ENCODE results near the gene HAGH.

HAGH gene

DNA sequence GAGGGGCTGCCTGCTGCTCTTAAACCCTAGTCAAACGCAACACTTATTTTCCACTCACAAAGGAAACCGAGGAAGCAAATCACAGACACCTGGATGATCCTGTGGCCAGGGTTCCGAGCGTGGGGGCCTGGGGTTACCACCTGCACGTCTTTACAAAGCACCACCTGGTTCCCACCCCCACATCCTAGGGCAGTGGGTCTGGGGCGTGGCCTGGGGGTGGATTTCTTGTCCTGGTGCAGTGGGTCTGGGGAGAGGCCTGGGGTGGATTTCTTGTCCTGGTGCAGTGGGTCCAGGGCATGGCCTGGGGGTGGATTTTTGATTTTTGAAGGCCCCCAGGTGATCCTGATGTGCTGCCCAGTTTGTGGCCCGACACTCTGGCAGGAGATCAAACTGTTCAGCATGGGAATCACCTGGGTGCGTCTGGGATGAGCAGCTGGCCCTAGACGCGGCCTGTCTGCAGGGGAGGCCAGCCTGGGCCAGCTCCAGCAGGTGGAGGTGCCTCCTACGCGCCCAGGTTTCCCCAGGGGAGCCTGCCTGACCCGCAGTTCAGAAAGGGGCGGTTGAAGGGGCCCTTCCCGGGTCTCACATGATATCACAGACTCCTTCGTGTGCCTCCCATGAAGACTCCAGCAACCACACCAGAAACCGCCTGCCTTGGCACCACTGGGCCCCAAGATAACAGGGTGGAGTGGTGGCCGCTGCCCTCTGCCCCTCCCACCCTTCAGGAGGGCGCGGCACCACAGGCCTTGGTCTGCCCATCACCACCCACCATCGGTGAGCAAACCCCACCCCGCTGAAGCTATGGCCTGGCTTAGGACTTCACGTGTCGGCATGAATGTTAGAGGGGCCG, 6.3 kb downstream of the HAGH start:
- H3K4me3 Mint-ChIP-seq: no peak overlapping the region
- no peaks in the 10 kb centered on the region for H3K9me3 Mint-ChIP-seq
- H3K27me3 Mint-ChIP-seq: no peaks in the 10 kb centered on the region
- H3K27ac Mint-ChIP-seq: no peak overlapping the region
- peaks cover 14% of the 10 kb centered on the region for H3K4me1 Mint-ChIP-seq
- peaks cover 2% of the 10 kb centered on the region for H3K36me3 Mint-ChIP-seq

DNA sequence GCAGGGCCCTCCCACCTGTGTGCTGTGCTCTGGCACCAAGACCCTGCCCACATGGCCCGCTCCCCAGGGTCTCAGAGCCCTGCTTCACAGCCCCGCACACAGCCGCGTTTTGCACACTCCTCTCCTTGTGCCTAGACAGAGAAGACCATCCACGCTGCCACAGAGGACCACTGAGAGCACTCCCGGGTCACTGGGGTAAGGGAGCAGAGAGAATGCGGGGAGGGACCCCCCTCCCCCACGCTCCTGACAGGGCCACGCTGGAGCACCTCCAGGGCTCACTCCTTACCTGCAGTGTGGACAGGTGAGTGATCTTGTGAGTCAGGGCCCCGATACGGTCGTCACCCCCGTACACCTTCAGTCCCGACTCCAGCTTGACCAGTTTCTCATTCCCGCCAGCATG, 7.0 kb downstream of the HAGH start:
- Mint-ChIP-seq H3K27me3 (no peaks in the 10 kb centered on the region), H3K27ac (no peak overlapping the region), H3K4me3 (no peak overlapping the region), H3K36me3 (peaks cover 2% of the 10 kb centered on the region), H3K9me3 (no peaks in the 10 kb centered on the region), H3K4me1 (peaks cover 10% of the 10 kb centered on the region)

DNA sequence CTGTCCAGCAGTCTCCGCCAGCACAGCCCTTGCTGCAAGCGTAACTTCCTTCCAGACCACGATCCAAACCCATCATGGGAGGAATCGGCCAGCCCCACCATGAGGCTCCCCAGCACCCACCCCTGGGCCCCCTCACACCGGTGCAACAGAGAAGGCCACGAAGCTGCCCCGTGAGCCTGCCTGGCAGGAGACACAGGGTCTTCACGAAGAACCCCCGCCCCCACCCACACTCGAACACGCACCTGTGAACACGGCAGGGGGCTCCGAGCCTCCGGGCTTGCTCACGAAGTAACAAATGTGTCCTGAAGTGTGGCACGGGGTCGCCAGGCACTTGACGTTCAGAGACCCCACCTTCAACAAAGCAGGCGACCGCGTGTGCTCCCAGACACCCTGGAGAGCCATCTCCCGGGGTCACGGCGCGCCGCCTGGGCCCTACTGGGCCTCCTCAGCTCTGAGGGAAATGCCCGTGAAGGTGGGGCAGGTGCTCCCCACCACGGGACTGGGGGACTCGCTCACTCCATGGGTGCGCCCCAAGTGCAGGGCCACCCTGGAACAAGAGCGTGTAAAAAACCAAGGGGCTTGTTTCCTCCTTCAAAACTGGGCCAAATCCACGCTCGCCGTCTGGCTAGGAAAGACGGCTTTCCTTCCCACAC, 7.6 kb downstream of the HAGH start:
- Mint-ChIP-seq H3K36me3 (peaks cover 2% of the 10 kb centered on the region), H3K4me1 (peaks cover 4% of the 10 kb centered on the region), H3K27me3 (no peaks in the 10 kb centered on the region), H3K9me3 (no peaks in the 10 kb centered on the region), H3K4me3 (no peak overlapping the region), H3K27ac (no peak overlapping the region)

GRCh38 chr16:1818204-1818872, 8.3 kb downstream of the HAGH start:
- Mint-ChIP-seq H3K27me3 (no peaks in the 10 kb centered on the region), H3K4me1 (peaks cover 3% of the 10 kb centered on the region)

DNA sequence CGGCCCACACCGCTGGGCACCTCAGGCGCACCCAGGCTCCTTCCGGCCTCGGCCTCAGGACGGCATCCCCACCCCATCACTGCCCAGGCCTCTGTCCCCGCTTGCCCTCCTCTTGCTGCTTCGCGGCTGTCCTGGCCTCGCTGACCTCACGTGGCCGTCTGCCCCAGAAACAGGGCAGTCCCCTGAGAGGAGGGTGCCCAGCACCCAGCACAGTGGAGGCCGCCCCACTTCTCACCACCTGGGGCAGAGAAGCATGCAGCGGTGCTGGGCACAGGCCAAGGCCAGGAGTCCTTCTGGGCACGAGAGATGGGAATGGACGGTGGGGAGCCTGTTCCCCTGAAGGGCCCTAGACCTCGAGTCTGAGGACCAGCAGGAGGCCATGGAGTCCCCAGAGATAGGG, 8.9 kb downstream of the HAGH start:
- H3K27ac Mint-ChIP-seq: no peak overlapping the region
- H3K4me3 Mint-ChIP-seq: no peak overlapping the region
- no peaks in the 10 kb centered on the region for H3K27me3 Mint-ChIP-seq
- H3K9me3 Mint-ChIP-seq: no peaks in the 10 kb centered on the region
- peaks cover 7% of the 10 kb centered on the region for H3K4me1 Mint-ChIP-seq
- H3K36me3 Mint-ChIP-seq: peaks cover 2% of the 10 kb centered on the region

More at GRCh38 chr16:1818204-1818872, 8.3 kb downstream of the HAGH start:
- Mint-ChIP-seq H3K36me3 (peaks cover 2% of the 10 kb centered on the region), H3K4me3 (no peak overlapping the region), H3K27ac (no peak overlapping the region), H3K9me3 (no peaks in the 10 kb centered on the region)

DNA sequence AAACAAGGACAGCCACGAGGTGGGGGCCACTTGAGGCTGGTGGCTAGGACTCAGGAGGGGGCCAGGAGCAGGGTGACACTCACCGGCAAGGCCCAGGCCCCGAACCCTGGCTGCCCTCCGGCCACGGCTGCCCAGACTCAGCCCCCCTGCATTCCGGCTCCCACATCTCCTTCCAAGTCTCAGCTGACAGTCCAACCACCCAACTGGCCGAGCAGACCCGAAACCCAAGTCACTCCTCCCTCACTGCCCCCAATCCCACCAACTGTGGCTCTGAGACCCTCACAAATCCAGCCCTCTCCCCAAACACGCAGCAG, 9.4 kb downstream of the HAGH start:
- no peaks in the 10 kb centered on the region for H3K9me3 Mint-ChIP-seq
- H3K27ac Mint-ChIP-seq: no peak overlapping the region
- H3K4me3 Mint-ChIP-seq: no peak overlapping the region
- H3K36me3 Mint-ChIP-seq: peaks cover 2% of the 10 kb centered on the region
- H3K4me1 Mint-ChIP-seq: peaks cover 7% of the 10 kb centered on the region
- H3K27me3 Mint-ChIP-seq: no peaks in the 10 kb centered on the region

GRCh38 chr16:1816396-1817275, 10.0 kb downstream of the HAGH start:
- Mint-ChIP-seq H3K4me3 (no peak overlapping the region), H3K27ac (no peak overlapping the region), H3K36me3 (peaks cover 2% of the 10 kb centered on the region), H3K9me3 (no peaks in the 10 kb centered on the region), H3K27me3 (no peaks in the 10 kb centered on the region), H3K4me1 (peaks cover 7% of the 10 kb centered on the region)

GRCh38 chr16:1815461-1815860, 11.2 kb downstream of the HAGH start:
- Mint-ChIP-seq H3K4me1 (peaks cover 7% of the 10 kb centered on the region), H3K27ac (no peak overlapping the region)

DNA sequence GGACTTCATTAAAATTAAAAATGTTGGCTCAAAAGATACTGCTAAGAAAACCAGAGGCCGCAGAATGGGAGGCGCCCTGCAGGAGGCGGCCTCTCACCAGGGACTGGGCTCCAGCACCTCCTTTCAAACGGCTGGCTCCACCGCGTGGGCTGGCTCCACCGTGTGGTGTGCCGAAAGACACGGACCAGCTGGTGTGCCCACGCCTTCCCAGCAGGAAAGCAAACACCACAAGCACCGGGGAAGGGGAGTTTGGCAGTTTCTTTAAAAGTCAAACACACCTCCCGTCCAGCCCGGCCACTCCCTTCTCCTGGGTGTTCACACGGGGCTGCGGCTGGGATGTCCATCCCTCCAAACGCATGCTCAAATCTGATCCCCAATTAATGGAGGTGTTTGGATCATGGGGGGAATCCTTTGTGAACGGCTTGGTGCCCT, 13.9 kb downstream of the HAGH start:
- no peaks in the 10 kb centered on the region for H3K9me3 Mint-ChIP-seq
- no peak overlapping the region for H3K4me3 Mint-ChIP-seq
- H3K4me1 Mint-ChIP-seq: peaks cover 7% of the 10 kb centered on the region
- H3K36me3 Mint-ChIP-seq: peaks cover 2% of the 10 kb centered on the region
- no peaks in the 10 kb centered on the region for H3K27me3 Mint-ChIP-seq
- H3K27ac Mint-ChIP-seq: no peak overlapping the region

More at GRCh38 chr16:1815461-1815860, 11.2 kb downstream of the HAGH start:
- Mint-ChIP-seq H3K9me3 (no peaks in the 10 kb centered on the region), H3K36me3 (peaks cover 2% of the 10 kb centered on the region), H3K27me3 (no peaks in the 10 kb centered on the region), H3K4me3 (no peak overlapping the region)

DNA sequence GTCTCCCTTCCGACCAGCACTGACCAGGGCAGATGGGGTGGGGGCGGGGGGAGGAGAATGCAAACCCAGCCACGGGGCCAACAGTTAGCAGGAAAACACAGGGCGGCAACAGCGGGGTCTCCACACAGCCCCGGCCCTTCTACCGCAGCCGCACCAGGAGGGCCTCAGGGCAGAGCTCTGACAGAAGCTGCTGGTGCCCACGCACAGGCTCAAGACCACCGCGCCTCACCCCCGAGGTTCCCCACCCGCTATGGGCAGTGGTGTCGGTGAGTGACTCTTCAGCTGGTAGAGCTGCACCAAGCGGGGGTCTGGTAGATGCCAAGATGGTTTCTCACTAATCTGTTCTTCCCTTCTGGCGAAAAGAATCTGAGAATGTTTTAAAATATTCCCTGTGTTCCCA, 16.1 kb downstream of the HAGH start:
- peaks cover 4% of the 10 kb centered on the region for H3K36me3 Mint-ChIP-seq
- H3K4me3 Mint-ChIP-seq: no peak overlapping the region
- no peaks in the 10 kb centered on the region for H3K27me3 Mint-ChIP-seq
- peaks cover 7% of the 10 kb centered on the region for H3K4me1 Mint-ChIP-seq
- no peak overlapping the region for H3K27ac Mint-ChIP-seq
- no peaks in the 10 kb centered on the region for H3K9me3 Mint-ChIP-seq

DNA sequence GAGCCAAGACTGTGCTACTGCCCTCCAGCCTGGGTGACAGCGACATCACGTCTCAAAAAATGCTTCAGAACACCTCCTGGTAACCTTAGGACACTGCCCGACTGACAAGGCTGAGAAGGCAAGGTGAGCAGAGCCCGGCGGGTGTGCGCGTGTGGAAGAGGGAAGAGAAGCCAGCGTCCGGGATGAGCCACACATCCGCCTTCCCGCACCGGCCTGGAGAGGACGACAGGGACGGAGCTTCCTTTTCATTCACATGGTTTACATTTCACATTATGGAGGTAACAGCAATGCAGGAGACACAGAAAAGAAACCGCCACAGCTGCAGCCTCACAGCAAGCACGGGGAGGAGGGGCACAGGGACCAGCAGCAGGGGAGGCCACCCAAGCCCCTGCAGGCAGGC, 16.5 kb downstream of the HAGH start:
- Mint-ChIP-seq H3K4me3 (no peak overlapping the region), H3K36me3 (peaks cover 4% of the 10 kb centered on the region), H3K27ac (no peak overlapping the region), H3K27me3 (no peaks in the 10 kb centered on the region), H3K9me3 (no peaks in the 10 kb centered on the region), H3K4me1 (peaks cover 7% of the 10 kb centered on the region)

- Mint-ChIP-seq H3K27ac (no peak overlapping the region), H3K4me3 (no peak overlapping the region), H3K36me3 (peaks cover 4% of the 10 kb centered on the region), H3K27me3 (no peaks in the 10 kb centered on the region), H3K4me1 (peaks cover 7% of the 10 kb centered on the region), H3K9me3 (no peaks in the 10 kb centered on the region)
Observed at GRCh38 chr16:1809281-1809801, 17.3 kb downstream of the HAGH start.

GRCh38 chr16:1808691-1809090, 17.9 kb downstream of the HAGH start:
- H3K4me1 Mint-ChIP-seq: peaks cover 7% of the 10 kb centered on the region
- H3K27ac Mint-ChIP-seq: no peak overlapping the region
- peaks cover 4% of the 10 kb centered on the region for H3K36me3 Mint-ChIP-seq
- no peaks in the 10 kb centered on the region for H3K27me3 Mint-ChIP-seq
- H3K4me3 Mint-ChIP-seq: no peak overlapping the region
- H3K9me3 Mint-ChIP-seq: no peaks in the 10 kb centered on the region

GRCh38 chr16:1807626-1808025, 19.0 kb downstream of the HAGH start:
- H3K4me3 Mint-ChIP-seq: no peak overlapping the region
- H3K9me3 Mint-ChIP-seq: no peaks in the 10 kb centered on the region
- H3K27me3 Mint-ChIP-seq: no peaks in the 10 kb centered on the region
- H3K27ac Mint-ChIP-seq: no peak overlapping the region
- peaks cover 4% of the 10 kb centered on the region for H3K36me3 Mint-ChIP-seq
- H3K4me1 Mint-ChIP-seq: no peaks in the 10 kb centered on the region

DNA sequence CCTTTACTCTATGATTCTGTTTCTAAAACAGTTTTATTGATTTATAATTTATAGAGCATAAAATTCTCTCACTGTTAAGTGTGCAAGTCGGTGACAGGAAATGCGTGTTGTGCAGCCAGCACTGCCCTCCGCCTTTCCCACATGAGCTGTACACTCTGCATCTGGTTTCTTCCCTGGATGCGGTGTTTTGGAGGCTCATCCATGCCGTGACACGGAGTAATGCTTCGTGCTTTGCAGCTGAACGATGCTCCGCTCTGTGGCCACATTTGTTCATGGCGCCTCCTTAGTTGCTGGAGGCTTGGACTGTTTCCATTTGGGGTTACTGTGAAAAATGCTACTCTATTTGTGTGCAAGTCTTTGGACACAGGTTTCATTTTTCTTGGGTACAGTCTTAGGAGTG, 25.9 kb downstream of the HAGH start:
- Mint-ChIP-seq H3K9me3 (no peaks in the 10 kb centered on the region), H3K4me1 (no peaks in the 10 kb centered on the region), H3K27ac (no peak overlapping the region), H3K4me3 (no peak overlapping the region), H3K27me3 (no peaks in the 10 kb centered on the region), H3K36me3 (peaks cover 2% of the 10 kb centered on the region)
